G401 (cell line): Measurements from ENCODE around the gene MEGF11. TPM values are rescaled to one million over a fixed set of nuclear protein-coding genes. Genes with fewer than 3 reads are reported as not detected.

ENCODE experiments used
- DNase-seq: peaks from one replicate; pipeline ENCODE4 v3.0.0-alpha.2; 2015; ENCODE audit warnings: low spot score
- in situ Hi-C: cut with HindIII; loops from 2 replicates; pipeline ENCODE4 v1.10.0; 2016; ENCODE audit warnings: low sequenced_read_pairs, mixed read lengths
- total RNA-seq: library from RNA; depleted of rRNA; stranded (reverse); fragments of >200 nt; shearing (Covaris generic); gene quantifications from 2 replicates; pipeline ENCODE4 v1.2.3, GENCODE V29; 2014

Gene MEGF11
- total RNA-seq, 1 experiment from 2014 or later, result 1.9 TPM

DNA sequence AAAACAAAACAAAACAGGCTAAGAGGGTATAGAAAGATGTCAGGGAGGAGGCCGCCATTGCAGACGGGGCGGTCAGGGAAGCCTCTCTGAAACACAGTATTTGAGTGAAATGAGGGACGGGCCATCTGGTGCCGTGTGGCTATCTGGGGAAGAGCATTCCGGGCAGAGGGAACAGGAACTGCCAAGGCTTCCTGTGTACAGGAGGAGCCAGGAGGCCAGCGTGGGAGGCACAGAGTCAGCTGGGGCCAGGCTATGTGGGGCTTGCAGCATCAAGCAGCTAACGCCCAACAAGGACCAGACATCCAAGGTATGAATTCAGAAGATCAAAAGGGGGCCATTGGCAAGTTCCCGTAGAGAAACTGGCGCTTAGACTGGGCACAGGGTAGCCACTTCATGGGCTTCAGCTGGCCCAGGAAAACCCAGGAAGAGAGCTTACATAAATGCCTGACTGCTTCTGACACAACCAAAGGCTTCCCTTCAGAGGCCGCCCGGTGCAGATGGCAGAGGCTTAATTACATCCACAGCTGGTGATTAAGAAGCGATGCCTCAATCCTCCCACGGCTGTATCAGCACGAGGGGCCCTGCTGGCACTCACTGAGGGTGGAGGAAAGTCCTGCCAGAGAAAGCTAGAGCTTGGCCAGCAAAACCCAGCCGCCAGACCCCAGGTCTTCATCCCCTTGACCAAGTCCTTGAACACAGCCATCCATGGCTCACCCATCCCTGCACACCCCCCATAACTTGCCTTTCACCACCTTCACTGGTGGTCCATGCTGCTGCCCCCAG is 144.9 kb downstream of the MEGF11 start:
- DNase-seq, result peak; percentile 56
- in situ Hi-C loops, result no loop called here

DNA sequence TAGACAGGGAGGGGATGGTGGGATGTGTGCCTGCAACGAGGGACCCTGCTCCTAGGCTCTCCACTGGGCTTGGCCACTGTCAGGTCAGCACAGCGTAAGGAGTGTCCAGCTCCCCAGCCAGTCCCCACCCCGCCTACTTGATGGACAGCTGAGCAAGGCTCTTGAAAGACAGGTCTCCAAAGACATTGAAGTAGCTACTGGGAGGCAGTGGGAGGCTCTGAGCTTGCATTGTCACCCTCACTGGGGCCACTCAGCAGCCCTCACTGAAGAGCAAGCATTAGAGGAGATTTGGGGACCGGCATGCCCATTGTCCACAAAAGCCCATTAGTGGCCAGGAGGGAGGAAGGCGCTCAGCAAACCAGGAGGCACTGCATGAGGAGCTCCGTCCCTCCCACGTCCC is 146.5 kb downstream of the MEGF11 start:
- DNase-seq, result no peak
- in situ Hi-C loops, result no loop called here

DNA sequence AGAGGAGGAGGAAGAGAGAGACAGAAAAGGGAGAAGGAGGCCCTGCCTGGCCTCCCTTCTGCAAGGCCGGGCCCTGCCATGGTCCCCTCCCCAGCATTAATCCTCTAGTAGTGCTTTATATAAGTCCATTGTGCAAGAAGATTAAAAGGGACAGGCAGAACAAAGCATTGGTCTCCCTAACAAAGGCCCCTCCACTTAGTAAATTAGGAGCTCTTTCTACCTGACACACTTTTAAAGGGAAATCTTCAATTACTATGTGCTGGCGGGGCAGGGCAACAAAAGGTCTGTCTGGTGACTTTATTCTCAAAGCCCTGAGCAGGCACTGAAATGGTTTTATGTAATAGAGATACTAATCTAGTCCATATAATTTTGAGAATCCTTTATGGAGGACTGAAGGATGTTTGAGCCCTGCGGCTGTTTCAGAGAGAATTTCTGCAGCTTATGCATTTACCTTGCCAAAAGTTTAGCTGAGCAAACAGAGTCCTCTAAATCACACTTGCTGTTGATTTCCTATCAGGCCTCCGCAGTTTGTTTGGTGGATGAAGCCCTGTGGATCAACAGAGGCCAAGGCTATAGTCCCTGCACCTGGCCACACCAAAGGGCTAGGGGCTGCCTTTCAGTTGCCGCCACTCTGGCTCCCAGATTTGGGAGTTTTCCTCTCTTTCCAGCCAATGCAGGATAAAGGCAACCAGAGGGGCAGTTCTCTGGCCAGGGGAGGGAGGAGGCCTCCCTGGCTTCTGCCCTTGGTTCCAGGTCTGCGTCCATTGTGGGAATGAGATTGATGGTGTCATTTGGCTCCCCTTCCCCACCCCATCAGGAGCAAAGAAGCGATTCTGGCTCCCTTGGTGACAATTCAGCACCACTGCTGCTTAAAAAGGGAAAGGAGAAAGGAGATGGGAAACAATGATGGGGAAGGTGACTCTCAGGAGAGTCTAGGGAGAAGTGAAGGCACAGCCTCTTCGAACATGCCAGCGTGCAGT is 148.0 kb downstream of the MEGF11 start:
- no peak for DNase-seq
- in situ Hi-C loops, result no loop called here

GRCh38 chr15:66103293-66103590 is 150.3 kb downstream of the MEGF11 start:
- DNase-seq, result no peak
- in situ Hi-C loops, result loop anchor here (5.0 kb wide), 1 partner anchor 41 kb away; no protein-coding TSS in a partner anchor

DNA sequence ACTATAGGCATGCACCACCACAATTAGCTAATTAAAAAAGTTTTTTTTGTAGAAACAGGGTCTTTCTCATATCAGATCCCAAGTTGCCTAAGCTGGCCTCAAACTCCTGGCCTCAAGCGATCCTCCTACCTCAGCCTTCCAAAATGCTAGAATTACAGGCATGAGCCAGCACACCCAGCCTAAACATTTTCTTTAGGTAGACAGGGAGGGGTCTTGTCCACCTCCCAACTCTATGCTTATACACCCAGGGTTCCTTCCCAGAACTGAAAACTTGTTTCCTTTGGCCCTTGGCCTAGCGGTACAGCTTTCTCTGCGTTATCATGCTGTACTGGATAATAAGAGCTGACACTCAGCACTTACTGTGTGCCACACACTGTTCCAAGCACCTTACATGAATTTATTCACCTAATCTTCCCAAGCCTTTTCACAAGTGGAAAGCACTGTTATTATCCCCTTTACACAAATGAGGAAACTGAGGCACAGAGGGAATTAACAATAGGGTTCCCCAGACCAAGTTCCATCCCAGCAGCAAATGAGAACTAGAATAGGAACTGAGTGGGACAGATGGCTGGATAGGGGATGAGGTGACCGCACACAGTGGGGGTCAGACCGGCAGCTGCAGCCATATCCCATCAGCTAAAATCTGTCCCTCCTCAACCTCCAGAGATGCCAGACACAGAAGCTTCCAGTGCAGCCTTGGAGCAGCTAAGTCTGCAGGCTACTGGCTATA is 150.8 kb downstream of the MEGF11 start:
- DNase-seq, result peak; percentile 75
- in situ Hi-C loops, result loop anchor here (5.0 kb wide), 1 partner anchor 40 kb away; no protein-coding TSS in a partner anchor

- no peak for DNase-seq
- in situ Hi-C loops, result loop anchor here (5.0 kb wide), 1 partner anchor 40 kb away; no protein-coding TSS in a partner anchor
Observed at GRCh38 chr15:66101715-66102395, 151.7 kb downstream of the MEGF11 start.

DNA sequence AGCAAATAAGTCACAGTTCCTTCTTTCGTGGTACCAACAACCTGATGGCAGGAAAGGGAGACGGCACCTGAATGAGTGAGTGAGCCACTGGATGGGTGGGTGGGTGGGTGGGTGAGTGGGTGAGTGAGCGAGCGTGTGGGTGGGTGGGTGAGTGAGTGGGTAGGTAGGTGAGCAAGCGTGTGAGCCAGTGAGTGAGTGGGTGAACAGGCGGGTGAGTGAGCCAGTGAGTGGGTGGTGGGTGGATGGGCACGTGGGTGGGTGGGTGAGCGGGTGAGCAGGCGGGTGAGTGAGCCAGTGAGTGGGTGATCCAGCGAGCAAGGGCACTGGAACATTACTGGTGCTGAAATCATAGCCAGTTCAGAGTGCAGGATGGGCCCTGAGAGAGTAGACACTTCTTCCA is 152.8 kb downstream of the MEGF11 start:
- DNase-seq, result no peak
- in situ Hi-C loops, result loop anchor here (5.0 kb wide), 1 partner anchor 38 kb away; no protein-coding TSS in a partner anchor

DNA sequence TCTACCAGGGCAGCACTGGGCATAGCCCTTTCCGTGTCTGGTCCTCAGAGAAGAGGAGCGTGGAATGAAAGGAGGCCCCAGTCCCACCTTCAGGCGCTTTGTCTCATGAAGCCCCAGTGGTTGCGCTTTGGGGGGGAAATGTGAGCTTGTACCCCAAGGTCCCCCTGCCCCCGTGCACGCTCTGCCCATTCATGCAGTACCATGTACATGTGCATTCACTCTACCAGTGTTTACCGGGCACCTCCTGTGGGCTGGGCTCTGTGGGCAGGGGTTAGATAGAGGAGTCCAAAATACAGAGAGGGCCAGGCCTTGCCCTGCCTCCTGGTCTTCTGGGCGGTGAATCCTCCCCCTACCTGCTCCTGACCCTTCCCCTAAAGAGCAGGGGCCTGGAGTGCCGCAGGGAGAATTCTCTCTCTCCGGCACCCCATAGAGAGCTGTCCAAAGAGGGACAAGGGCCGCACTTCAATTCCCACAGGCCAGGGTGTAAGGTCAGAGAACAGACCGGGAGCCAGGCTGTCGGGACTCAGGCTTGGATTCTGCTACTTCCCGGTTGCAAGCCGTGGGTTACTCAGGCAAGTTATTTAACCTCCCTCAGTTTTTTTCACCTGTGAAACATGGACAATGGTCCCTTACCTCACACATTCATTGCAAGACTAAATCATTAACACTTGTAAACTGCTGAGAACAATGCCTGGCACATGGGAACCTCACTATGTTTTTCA is 153.4 kb downstream of the MEGF11 start:
- DNase-seq, result no peak
- in situ Hi-C loops, result loop anchor here (5.0 kb wide), 1 partner anchor 38 kb away; no protein-coding TSS in a partner anchor

- peak; percentile 94 for DNase-seq
- in situ Hi-C loops, result no loop called here
Observed at GRCh38 chr15:66098022-66098363, 155.6 kb downstream of the MEGF11 start.

DNA sequence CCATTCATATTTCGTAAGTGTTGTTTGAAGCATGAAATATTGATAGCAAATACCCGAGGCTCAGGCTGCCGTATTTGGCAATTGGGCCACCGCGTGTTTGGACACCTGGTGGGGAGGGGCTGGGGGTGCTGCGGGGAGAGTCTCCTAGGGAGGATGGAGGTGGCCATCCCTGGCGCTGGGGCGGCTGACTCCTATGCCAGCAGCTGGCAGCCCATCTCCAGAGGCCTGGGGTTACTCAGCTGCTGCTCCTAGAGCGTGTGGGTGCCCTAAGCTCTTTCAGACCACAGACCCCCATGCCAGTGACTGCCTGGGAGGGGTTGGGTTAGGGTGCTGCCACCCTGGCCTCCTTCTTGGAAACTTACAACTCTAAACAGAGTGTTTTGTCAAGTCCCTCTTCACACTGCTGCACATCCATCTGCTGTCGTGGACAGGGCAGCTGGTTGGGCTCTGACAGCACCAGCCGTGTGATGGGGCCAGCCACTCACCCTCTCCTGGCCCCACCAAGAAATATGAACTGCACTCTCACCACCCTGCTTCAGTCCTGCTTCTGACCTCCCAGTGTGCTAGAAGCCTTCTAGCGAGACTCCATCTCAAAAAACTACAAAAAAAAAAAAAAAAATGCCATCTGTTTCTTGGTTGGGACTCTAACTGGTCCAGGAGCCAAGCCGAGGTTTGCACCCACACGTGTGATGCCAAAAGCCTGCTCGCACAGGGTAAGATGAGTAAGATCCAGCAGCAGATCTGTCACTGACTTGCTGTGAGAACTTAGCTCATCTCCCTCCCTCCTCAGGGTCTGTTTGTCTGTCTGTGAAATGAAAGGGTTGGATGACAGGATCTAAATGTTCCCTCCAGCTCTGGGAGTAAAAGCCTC is 156.2 kb downstream of the MEGF11 start:
- in situ Hi-C loops, result no loop called here
- peak; percentile 88 for DNase-seq

GRCh38 chr15:66096688-66097058 is 156.9 kb downstream of the MEGF11 start:
- in situ Hi-C loops, result no loop called here
- DNase-seq, result no peak

DNA sequence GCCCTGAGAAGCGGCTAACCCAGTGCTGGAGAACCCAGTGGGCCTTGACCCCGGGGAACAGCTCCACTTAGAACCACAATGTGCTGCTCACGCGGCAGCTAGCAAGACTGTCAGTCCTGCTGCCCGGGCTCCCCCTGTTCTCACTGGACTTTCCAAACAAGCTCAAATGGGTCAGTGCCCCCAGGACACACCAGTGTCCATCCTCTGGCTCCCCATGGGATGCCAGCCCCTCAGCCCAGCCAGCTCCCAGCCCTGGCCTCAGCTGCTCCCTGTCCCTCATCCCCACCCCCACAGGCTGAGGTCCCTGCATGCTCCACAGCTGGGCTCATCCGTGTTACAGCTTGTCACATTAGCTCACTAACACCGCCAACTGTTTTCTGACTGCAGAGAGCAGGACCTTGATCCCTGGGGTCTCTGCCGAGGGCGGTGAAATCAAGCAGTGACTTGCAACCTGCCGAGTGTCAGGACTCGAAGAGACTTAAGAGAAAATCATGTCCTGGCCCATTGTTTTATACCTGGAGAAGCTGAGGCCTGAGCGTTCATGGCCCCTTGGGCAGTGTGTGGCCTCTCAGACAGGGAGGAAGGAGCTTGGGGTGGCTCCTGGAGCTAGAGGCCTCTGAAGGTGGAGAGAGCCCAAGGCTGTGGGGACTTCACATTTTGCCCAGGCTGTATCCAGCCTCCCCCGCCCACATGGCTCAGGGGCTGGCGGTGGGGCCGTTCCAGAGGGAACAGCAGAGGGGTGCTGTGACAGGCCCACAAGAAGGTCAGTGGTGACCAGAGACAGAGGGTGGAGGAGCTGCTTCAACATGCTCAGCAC is 157.5 kb downstream of the MEGF11 start:
- DNase-seq, result no peak
- in situ Hi-C loops, result no loop called here

DNA sequence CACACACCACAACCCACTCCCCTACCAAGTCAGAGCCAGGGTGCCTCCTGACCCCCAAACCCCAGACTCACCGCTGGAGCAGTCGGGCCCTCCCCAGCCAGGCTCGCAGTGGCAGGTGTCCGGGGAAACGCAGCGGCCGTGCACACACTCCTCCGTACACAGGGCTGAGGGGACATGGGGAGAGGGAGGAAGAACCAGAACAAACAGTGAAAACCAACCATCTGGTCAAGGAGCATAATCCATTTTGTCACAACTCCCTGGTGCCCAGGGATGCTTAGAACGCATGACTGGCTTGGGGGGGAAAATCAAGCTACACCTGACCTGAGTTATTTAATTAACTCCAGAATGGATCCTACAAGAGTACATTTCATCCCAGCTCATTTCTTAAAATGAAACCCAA is 159.2 kb downstream of the MEGF11 start:
- in situ Hi-C loops, result no loop called here
- DNase-seq, result peak; percentile 97

DNA sequence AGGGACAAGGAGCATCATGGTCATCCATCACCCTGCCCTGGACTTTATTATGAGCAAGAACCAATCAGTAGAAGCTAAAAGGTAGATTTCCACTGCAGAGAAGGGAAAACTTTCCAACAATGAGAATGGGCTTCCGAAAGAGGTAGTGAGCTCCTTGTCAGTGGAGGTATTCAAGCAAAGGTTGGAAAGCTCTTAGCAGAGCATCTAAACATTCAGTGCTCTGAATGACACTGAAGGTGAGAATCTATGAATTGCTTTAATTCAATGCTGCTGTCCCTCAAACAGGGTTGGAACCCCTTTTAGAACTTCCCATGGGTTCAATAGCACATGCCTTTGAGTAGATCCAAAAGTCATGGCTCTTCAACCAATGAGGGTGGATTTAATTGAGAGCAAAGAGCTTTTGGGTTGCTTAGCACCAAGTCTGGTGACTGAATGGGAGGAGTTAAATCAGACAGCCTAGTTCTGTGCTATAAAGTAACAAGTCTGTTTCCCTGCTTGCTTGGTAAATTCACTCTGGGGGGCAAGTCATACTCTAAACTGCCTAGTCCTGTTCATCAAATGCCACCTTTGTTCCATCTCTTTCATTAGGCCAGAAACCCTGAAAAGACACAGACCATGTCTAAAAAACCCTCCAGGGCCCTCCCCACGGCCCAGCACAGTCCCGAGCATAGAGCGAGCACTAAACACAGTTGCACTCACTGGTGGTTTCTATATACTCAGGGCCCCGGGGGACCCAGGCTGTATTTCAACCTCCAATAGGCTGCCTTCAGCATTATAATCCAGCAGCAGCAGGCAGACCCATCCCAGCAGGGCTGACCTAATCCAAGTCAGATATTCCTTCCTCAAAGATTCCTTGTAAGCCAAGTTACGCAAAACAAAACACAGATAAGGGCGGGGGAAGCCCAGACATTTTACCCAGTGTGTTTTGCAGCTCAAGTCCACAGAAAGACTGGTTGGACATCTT is 161.2 kb downstream of the MEGF11 start:
- in situ Hi-C loops, result no loop called here
- no peak for DNase-seq

DNA sequence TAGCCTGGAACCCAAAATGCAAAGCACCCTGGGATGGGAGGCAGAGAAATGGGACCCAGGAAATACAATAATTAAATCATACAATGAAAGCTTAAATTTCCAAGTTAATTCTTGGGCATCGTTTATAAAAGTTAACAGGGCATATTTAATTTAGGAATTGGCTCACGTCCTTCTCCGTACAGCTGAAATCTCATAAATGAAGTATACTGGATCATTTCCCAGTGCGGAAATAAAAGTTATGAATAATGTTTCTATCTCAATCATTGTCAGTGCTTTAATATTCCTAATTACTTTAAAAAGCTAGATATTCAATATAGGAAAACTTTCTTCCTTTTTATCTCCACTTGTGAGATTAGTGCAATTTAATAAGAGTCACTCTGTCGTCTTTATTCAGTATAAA is 164.0 kb downstream of the MEGF11 start:
- no peak for DNase-seq
- in situ Hi-C loops, result no loop called here

GRCh38 chr15:66089049-66089448 is 164.5 kb downstream of the MEGF11 start:
- DNase-seq, result peak; percentile 67
- in situ Hi-C loops, result no loop called here
